ENCODE results near the gene GPR160. TPM values are rescaled to one million over a fixed set of nuclear protein-coding genes. Genes with fewer than 3 reads are reported as not detected.
A peak's percentile ranks its signal among the peaks of the same experiment; 100 is the strongest.

Gene GPR160
- total and polyA plus RNA-seq, 2 of the 13 experiments (the other 11 are each of a cell fraction or from before 2014, with no cell fraction given) = 12.1 to 23.2 TPM

GRCh38 chr3:170037463-170038433 is at the start of gene GPR160 (continued):
- TF ChIP-seq BCL3 (CRISPR knock-in tag; IDR thresholded peaks at IDR 0.05) (peak; percentile 71; the same call in 1 of the 2 replicates), RFXANK (CRISPR knock-in tag; IDR thresholded peaks at IDR 0.05) (0 out of 2 replicates have a peak, but pooled peaks have one; percentile 65), FOSL2 (CRISPR knock-in tag; IDR thresholded peaks at IDR 0.05) (peak; percentile 44; the same call in 1 of the 2 replicates), ZNF710 (CRISPR knock-in tag; IDR thresholded peaks at IDR 0.05; ENCODE audit: borderline replicate concordance) (peak; percentile 47; the same call in 1 of the 2 replicates), SOX5 (CRISPR knock-in tag; IDR thresholded peaks at IDR 0.05; ENCODE audit: borderline replicate concordance) (peak; percentile 16; the same call in 1 of the 2 replicates), HDAC1 (CRISPR knock-in tag; IDR thresholded peaks at IDR 0.05) (peak; percentile 68), FOXO4 (CRISPR knock-in tag; conservative IDR thresholded peaks at IDR 0.05) (no peak), HHEX (CRISPR knock-in tag; IDR thresholded peaks at IDR 0.05) (no peak), TBX2 (CRISPR knock-in tag; IDR thresholded peaks at IDR 0.05; ENCODE audit: borderline replicate concordance) (peak; percentile 80; the same call in 1 of the 2 replicates), HNF1B (CRISPR knock-in tag; IDR thresholded peaks at IDR 0.05) (peak; percentile 51), ZFAT (CRISPR knock-in tag; conservative IDR thresholded peaks at IDR 0.05) (no peak), ARID5B (CRISPR knock-in tag; IDR thresholded peaks at IDR 0.05) (peak; percentile 53; the same call in 1 of the 2 replicates), ELF3 (CRISPR knock-in tag; IDR thresholded peaks at IDR 0.05) (peak; percentile 97), TP53 (CRISPR knock-in tag; conservative IDR thresholded peaks at IDR 0.05) (no peak), SMAD3 (CRISPR knock-in tag; IDR thresholded peaks at IDR 0.05) (peak; percentile 40; the same call in 1 of the 2 replicates), TSC22D2 (CRISPR knock-in tag; IDR thresholded peaks at IDR 0.05; ENCODE audit: borderline replicate concordance) (0 out of 2 replicates have a peak, but pooled peaks have one; percentile 70), KDM1A (CRISPR knock-in tag; IDR thresholded peaks at IDR 0.05) (peak; percentile 55)
